Psoas muscle (tissue), 8 donors: ENCODE results near the gene MARCHF3. TPM values are rescaled to one million over a fixed set of nuclear protein-coding genes. Genes with fewer than 3 reads are reported as not detected.

Source experiments
- ATAC-seq, 4 donors: fragments of 200-7000 bp; cut with Tn5 transposase; one replicate each; pipeline ENCODE4 v1.9.1; 2020; ENCODE audit warnings: moderate library complexity in 3 of 4, mild to moderate bottlenecking in 2 of 4
- DNase-seq, 2 donors: peaks; one replicate each; pipeline ENCODE4 v3.0.0-alpha.2; 2020
- H3K27ac ChIP-seq: fragments of 200-600 bp; one replicate; pipeline ENCODE4 v1.8.0; 2022
- H3K27me3 ChIP-seq, 3 donors: fragments of 200-600 bp in 1 of 3; one replicate each; pipeline versions ENCODE4 v1.6.1 to v1.8.0; 2013 to 2022; ENCODE audit warnings: low read length in 2 of 3, mild to moderate bottlenecking in 2 of 3, moderate library complexity in 1 of 3; ENCODE audit not compliant: insufficient read depth in 3 of 3
- H3K36me3 ChIP-seq, 2 donors: fragments of 200-600 bp in 1 of 2; one replicate each; pipeline versions ENCODE4 v1.6.1 to v1.8.0; 2013 to 2022; ENCODE audit warnings: low read depth in 1 of 2, mild to moderate bottlenecking in 1 of 2, moderate library complexity in 1 of 2; ENCODE audit not compliant: insufficient read depth in 1 of 2
- H3K4me1 ChIP-seq: fragments of 200-600 bp; one replicate; pipeline ENCODE4 v1.8.0; 2022
- H3K4me3 ChIP-seq: fragments of 200-600 bp; one replicate; pipeline ENCODE4 v1.8.0; 2022; ENCODE audit warnings: mild to moderate bottlenecking
- H3K9me3 ChIP-seq: fragments of 200-600 bp; one replicate; pipeline ENCODE4 v1.8.0; 2022
- CTCF ChIP-seq: fragments of 200-600 bp; IDR thresholded peaks from one replicate; pipeline ENCODE4 v1.8.0; 2022; ENCODE audit warnings: antibody characterized with exemption
- WGBS, 3 donors: extraction: QIAGEN DNeasy Blood & Tissue Kit; methylation state at CpG; one replicate each; pipeline versions ENCODE4 v1.1.6 to v1.1.7; 2013; 5-methylcytosine and 5-hydroxymethylcytosine counted together
- intact Hi-C, 2 donors: fragments of 100-400 bp; cut with DNase I; formaldehyde crosslinking; loops; one replicate each; pipeline versions ENCODE4 v1.11.0 to v1.14.2; 2022
- polyA plus RNA-seq, 3 donors: library from polyadenylated mRNA; stranded (reverse); fragments of 200-250 nt; gene quantifications; one replicate each; pipeline ENCODE4 v1.2.3, GENCODE V29; 2013
- total RNA-seq, 4 donors: library from RNA; stranded (reverse); fragmentation: NEBNext Ultra II Directional in 2 of 4; extraction: Animal tissue kit (Norgen Biotek cat#: 25700) in 2 of 4; gene quantifications; one replicate each; pipeline versions ENCODE4 v1.2.1 to v1.2.4, GENCODE V29; 2021 to 2023
- donor health status: healthy with polysubstance abuse.
- donor health status: DM: no; HTN: no; CAD: no; lungs with moderate emphysema.
- donor health status: Bipolar disorder and iron deficiency.
- donor health status: healthy.
- donor health status: DM: yes; HTN: yes; CAD: no.
- donor health status: DM: no; HTN: no; CAD: no.
- donor health status: DM: no; HTN: no; CAD: no.
- donor health status: DM: yes; HTN: yes; CAD: no.

MARCHF3 gene
- total and polyA plus RNA-seq, 7 donors: 6.0 to 22.0 (median 12.0) TPM

- no peak for ATAC-seq
- H3K4me3 ChIP-seq: no peak overlapping the region
These were observed 177.5 kb downstream of the MARCHF3 start for GRCh38 chr5:126852841-126853271.

GRCh38 chr5:126852091-126852571 lies 178.2 kb downstream of the MARCHF3 start:
- H3K27ac ChIP-seq: peak overlapping the region; percentile 37
- ATAC-seq (peak; percentile 41 to 74 (median 62)), DNase-seq (peak in 1 of 2 donors; percentile 32)
- no peak for TF ChIP-seq CTCF
- WGBS, 3 donors: 19 to 39% (median 22%) methylated on average over 4 of the region's 4 CpGs
- peak overlapping the region; percentile 33 for H3K4me3 ChIP-seq
- peaks cover 6% of the 10 kb centered on the region for H3K4me1 ChIP-seq
- no peaks in the 10 kb centered on the region for H3K27me3 ChIP-seq
- intact Hi-C loops: loop anchor here in 1 of 2 donors (5.0 kb wide), 1 partner anchor 180 kb away; the partner anchor contains the start of gene MARCHF3
- no peaks in the 10 kb centered on the region for H3K36me3 ChIP-seq
- no peaks in the 10 kb centered on the region for H3K9me3 ChIP-seq

More at GRCh38 chr5:126852841-126853271, 177.5 kb downstream of the MARCHF3 start:
- intact Hi-C loops: loop anchor here in 1 of 2 donors (5.0 kb wide), 1 partner anchor 179 kb away; the partner anchor contains the start of gene MARCHF3
- no peaks in the 10 kb centered on the region for H3K9me3 ChIP-seq
- no peaks in the 10 kb centered on the region for H3K27me3 ChIP-seq
- no peak for TF ChIP-seq CTCF
- no peak for DNase-seq
- no peaks in the 10 kb centered on the region for H3K36me3 ChIP-seq
- H3K4me1 ChIP-seq: peaks cover 6% of the 10 kb centered on the region
- H3K27ac ChIP-seq: no peak overlapping the region
- WGBS, 3 donors: 64 to 75% (median 69%) methylated on average over 7 of the region's 7 CpGs

DNA sequence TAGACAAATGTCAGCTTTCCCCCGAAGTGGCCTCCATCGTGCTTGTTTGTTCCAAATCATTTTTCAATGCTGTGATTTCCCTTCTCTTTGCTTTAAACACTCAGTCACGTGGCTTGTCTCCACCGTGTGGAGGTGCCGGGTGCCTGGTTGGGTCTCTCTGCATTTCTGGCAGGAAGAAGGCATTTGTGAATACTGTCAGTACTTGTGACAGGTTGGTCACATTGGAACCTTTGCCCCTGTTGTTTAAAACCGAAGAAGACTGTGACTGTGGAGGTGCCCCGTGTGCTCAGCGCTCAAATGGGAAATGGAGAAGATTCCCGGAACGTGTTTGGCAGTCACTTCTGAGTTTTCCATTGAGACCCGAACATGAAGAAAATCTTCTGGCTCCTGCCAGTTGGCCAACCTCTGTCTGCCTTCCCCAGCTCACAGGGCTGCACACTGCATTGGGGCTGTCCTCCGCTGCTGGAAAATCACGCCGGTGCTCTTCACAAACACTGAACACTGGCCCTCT lies 178.8 kb downstream of the MARCHF3 start:
- no peaks in the 10 kb centered on the region for H3K36me3 ChIP-seq
- H3K4me3 ChIP-seq: peak overlapping the region; percentile 33
- WGBS, 3 donors: 10 to 15% (median 14%) methylated on average over 14 of the region's 14 CpGs
- peak overlapping the region; percentile 37 for H3K27ac ChIP-seq
- TF ChIP-seq CTCF: no peak
- H3K4me1 ChIP-seq: peaks cover 6% of the 10 kb centered on the region
- DNase-seq (peak; percentile 38 to 78), ATAC-seq (peak; percentile 32 to 69 (median 54))
- intact Hi-C loops: loop anchor here in 1 of 2 donors (5.0 kb wide), 1 partner anchor 181 kb away; the partner anchor contains the start of gene MARCHF3
- no peaks in the 10 kb centered on the region for H3K9me3 ChIP-seq
- H3K27me3 ChIP-seq: no peaks in the 10 kb centered on the region

DNA sequence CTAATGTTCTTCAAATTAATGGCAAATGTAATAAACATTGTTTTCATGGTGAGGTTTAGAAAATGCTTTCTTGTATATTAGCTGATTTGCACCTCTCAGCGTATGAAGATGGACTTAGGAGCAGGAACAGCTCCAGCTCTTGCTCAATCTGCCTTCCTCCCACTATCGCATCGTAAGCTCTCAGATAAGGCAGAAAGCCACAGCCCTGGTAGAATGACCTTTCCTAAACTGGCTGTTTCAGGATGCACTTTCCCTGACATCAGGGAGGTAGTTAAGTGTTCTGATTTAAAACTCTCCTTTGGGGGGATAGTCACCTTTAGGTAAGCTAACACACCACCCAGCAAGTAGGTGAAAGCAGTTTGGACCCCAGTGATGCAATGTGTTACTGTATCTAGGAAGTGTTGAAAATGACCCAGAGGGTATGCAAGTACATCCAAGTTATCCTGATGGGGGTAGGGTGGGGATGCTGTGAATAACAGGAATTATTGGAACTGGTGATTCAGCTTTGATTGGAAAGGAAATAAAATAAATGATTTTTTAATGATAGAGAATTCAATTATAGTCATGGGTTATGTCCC lies 181.2 kb downstream of the MARCHF3 start:
- Histone ChIP-seq H3K27ac (no peak overlapping the region), H3K36me3 (no peaks in the 10 kb centered on the region), H3K4me1 (peaks cover 6% of the 10 kb centered on the region), H3K27me3 (no peaks in the 10 kb centered on the region), H3K9me3 (no peaks in the 10 kb centered on the region), H3K4me3 (no peak overlapping the region)
- no peak for DNase-seq
- no peak for TF ChIP-seq CTCF
- intact Hi-C loops: no loop called here
- 27 to 35% (median 28%) methylated on average over 3 of the region's 3 CpGs for WGBS, 3 donors
- ATAC-seq: no peak
